Mesenchymal stem cell (in vitro differentiated cells and primary cell): ENCODE results near the gene ZNF574.

Experiments used
- DNase-seq: peaks from one replicate; pipeline ENCODE4 v3.0.0-alpha.2; 2013
- H2AFZ ChIP-seq: one replicate; pipeline ENCODE4 v1.6.1; 2013; ENCODE audit warnings: low read depth, mild to moderate bottlenecking, control low read depth, inconsistent platforms, low read length, moderate library complexity
- H2AK5ac ChIP-seq: 2 replicates; pipeline ENCODE4 v1.6.1; 2013; ENCODE audit warnings: low read length, moderate library complexity, mild to moderate bottlenecking, inconsistent platforms; ENCODE audit not compliant: severe bottlenecking
- H2BK120ac ChIP-seq: one replicate; pipeline ENCODE4 v1.6.1; 2013; ENCODE audit warnings: low read depth, mild to moderate bottlenecking, inconsistent platforms, low read length, moderate library complexity
- H2BK12ac ChIP-seq, 2 experiments: one replicate each; pipeline ENCODE4 v1.6.1; 2013; ENCODE audit warnings: inconsistent platforms in 2 of 2, low read length in 2 of 2, mild to moderate bottlenecking in 2 of 2, moderate library complexity in 2 of 2, control low read depth in 1 of 2
- H2BK15ac ChIP-seq: one replicate; pipeline ENCODE4 v1.6.1; 2013; ENCODE audit warnings: mild to moderate bottlenecking, low read depth, inconsistent platforms; ENCODE audit not compliant: poor library complexity, severe bottlenecking
- H2BK5ac ChIP-seq: 2 replicates; pipeline ENCODE4 v1.6.1; 2013; ENCODE audit warnings: low read depth, mild to moderate bottlenecking, low read length, control low read depth, inconsistent platforms; ENCODE audit not compliant: poor library complexity, severe bottlenecking
- H3K14ac ChIP-seq, 2 experiments: one replicate each; pipeline ENCODE4 v1.6.1; 2013; ENCODE audit warnings: inconsistent platforms in 2 of 2, low read length in 2 of 2, control low read depth in 1 of 2, mild to moderate bottlenecking in 1 of 2, moderate library complexity in 1 of 2
- H3K18ac ChIP-seq, 2 experiments: one replicate each; pipeline ENCODE4 v1.6.1; 2013; ENCODE audit warnings: inconsistent platforms in 2 of 2, low read length in 2 of 2, control low read depth in 1 of 2, low read depth in 1 of 2, mild to moderate bottlenecking in 1 of 2
- H3K23ac ChIP-seq, 2 experiments: one replicate each; pipeline ENCODE4 v1.6.1; 2013; ENCODE audit warnings: inconsistent platforms in 2 of 2, low read length in 2 of 2, mild to moderate bottlenecking in 2 of 2, moderate library complexity in 2 of 2, control low read depth in 1 of 2
- H3K27ac ChIP-seq: 2 replicates; pipeline ENCODE4 v1.5.1; 2013; ENCODE audit warnings: mild to moderate bottlenecking, moderate library complexity, low read length, control low read depth, inconsistent platforms; ENCODE audit not compliant: poor library complexity, severe bottlenecking
- H3K27me3 ChIP-seq, 2 experiments: 2 replicates each; pipeline versions ENCODE4 v1.6.1 to v1.7.0; 2013; ENCODE audit warnings: low read length in 2 of 2, mild to moderate bottlenecking in 2 of 2, moderate library complexity in 2 of 2, control low read depth in 1 of 2, inconsistent platforms in 1 of 2; ENCODE audit not compliant: control insufficient read depth in 1 of 2, insufficient read depth in 1 of 2
- H3K36me3 ChIP-seq, 2 experiments: 2 replicates each; pipeline versions ENCODE4 v1.6.1 to v1.7.0; 2013; ENCODE audit warnings: low read length in 2 of 2, control low read depth in 1 of 2, inconsistent platforms in 1 of 2, low read depth in 1 of 2, mild to moderate bottlenecking in 1 of 2; ENCODE audit not compliant: insufficient read depth in 2 of 2, control insufficient read depth in 1 of 2
- H3K4ac ChIP-seq, 2 experiments: one replicate each; pipeline ENCODE4 v1.6.1; 2013; ENCODE audit warnings: inconsistent platforms in 2 of 2, low read length in 2 of 2, mild to moderate bottlenecking in 2 of 2, moderate library complexity in 2 of 2, control low read depth in 1 of 2, low read depth in 1 of 2
- H3K4me1 ChIP-seq: 2 replicates; pipeline ENCODE4 v1.6.1; 2013; ENCODE audit warnings: low read depth, low read length, control low read depth; ENCODE audit not compliant: control insufficient read depth, insufficient read depth
- H3K4me2 ChIP-seq: 2 replicates; pipeline ENCODE4 v1.6.1; 2013; ENCODE audit warnings: low read length, mild to moderate bottlenecking, inconsistent platforms; ENCODE audit not compliant: poor library complexity, severe bottlenecking
- H3K4me3 ChIP-seq, 2 experiments: 2 replicates each; pipeline versions ENCODE4 v1.5.1 to v1.7.0; 2013; ENCODE audit warnings: low read length in 2 of 2, mild to moderate bottlenecking in 2 of 2, control low read depth in 1 of 2, low read depth in 1 of 2; ENCODE audit not compliant: insufficient read depth in 1 of 2
- H3K79me1 ChIP-seq: replicated peaks from 2 replicates; pipeline ENCODE4 v1.6.1; 2013; ENCODE audit warnings: mild to moderate bottlenecking, control low read depth, low read length, inconsistent platforms; ENCODE audit not compliant: poor library complexity, severe bottlenecking
- H3K9ac ChIP-seq: 2 replicates; pipeline ENCODE4 v1.7.0; 2013; ENCODE audit warnings: mild to moderate bottlenecking, low read length, moderate library complexity
- H3K9me3 ChIP-seq: 2 replicates; pipeline ENCODE4 v1.7.0; 2013; ENCODE audit warnings: mild to moderate bottlenecking, low read length; ENCODE audit not compliant: control insufficient read depth
- H4K8ac ChIP-seq: one replicate; pipeline ENCODE4 v1.6.1; 2013; ENCODE audit warnings: inconsistent platforms, mild to moderate bottlenecking, low read length, moderate library complexity
- H4K91ac ChIP-seq: one replicate; pipeline ENCODE4 v1.6.1; 2013; ENCODE audit warnings: mild to moderate bottlenecking, low read length, inconsistent platforms
- whole genome bisulfite sequencing: methylation state at CpG from one replicate; pipeline ENCODE4 v1.1.7; 2013; ENCODE audit warnings: mixed read lengths; 5-methylcytosine and 5-hydroxymethylcytosine counted together

Gene ZNF574

GRCh38 chr19:42045575-42045974, 30.4 kb upstream of the ZNF574 start:
- no peak for DNase-seq
- 72% methylated on average over 7 of the region's 7 CpGs for WGBS
- peaks cover 29 to 61% of the 10 kb centered on the region in 2 experiments for H3K27me3 ChIP-seq
- H4K91ac ChIP-seq = no peak overlapping the region
- no peak overlapping the region for H3K4me2 ChIP-seq
- no peak overlapping the region for H3K9ac ChIP-seq
- H2BK5ac ChIP-seq = no peak overlapping the region
- no peak overlapping the region for H4K8ac ChIP-seq
- no peak overlapping the region for H3K23ac ChIP-seq
- no peak overlapping the region for H2BK120ac ChIP-seq
- H3K4ac ChIP-seq = no peak overlapping the region
- H3K9me3 ChIP-seq = no peaks in the 10 kb centered on the region
- no peak overlapping the region for H3K27ac ChIP-seq
- no peaks in the 10 kb centered on the region for H3K4me1 ChIP-seq
- H3K18ac ChIP-seq = no peak overlapping the region
- no peak overlapping the region for H2BK12ac ChIP-seq
- no peaks in the 10 kb centered on the region for H3K36me3 ChIP-seq
- H2AK5ac ChIP-seq = no peak overlapping the region
- no peaks in the 10 kb centered on the region for H3K79me1 ChIP-seq
- no peak overlapping the region for H3K4me3 ChIP-seq
- no peak overlapping the region for H2AFZ ChIP-seq
- H3K14ac ChIP-seq = no peak overlapping the region
- H2BK15ac ChIP-seq = no peak overlapping the region

GRCh38 chr19:42048992-42049391, 27.0 kb upstream of the ZNF574 start:
- peak; percentile 11 for DNase-seq
- Histone ChIP-seq H3K4me2 (no peak overlapping the region), H3K36me3 (no peaks in the 10 kb centered on the region), H3K79me1 (no peaks in the 10 kb centered on the region), H3K4me3 (peak overlapping the region in 1 of 2 experiments; percentile 64), H2BK15ac (no peak overlapping the region), H3K27me3 (peaks cover 29 to 52% of the 10 kb centered on the region in 2 experiments), H2BK5ac (no peak overlapping the region), H2AK5ac (no peak overlapping the region), H3K4ac (no peak overlapping the region), H2AFZ (no peak overlapping the region), H3K27ac (no peak overlapping the region), H2BK120ac (no peak overlapping the region), H3K9ac (no peak overlapping the region), H4K91ac (no peak overlapping the region), H2BK12ac (no peak overlapping the region), H3K23ac (no peak overlapping the region), H3K9me3 (no peaks in the 10 kb centered on the region), H3K18ac (no peak overlapping the region), H3K14ac (no peak overlapping the region), H4K8ac (no peak overlapping the region), H3K4me1 (no peaks in the 10 kb centered on the region)
- WGBS = 87% methylated on average over 4 of the region's 4 CpGs

- Histone ChIP-seq H3K23ac (no peak overlapping the region), H4K8ac (no peak overlapping the region), H3K4me2 (no peak overlapping the region), H3K36me3 (no peaks in the 10 kb centered on the region), H2AK5ac (no peak overlapping the region), H4K91ac (no peak overlapping the region), H2BK120ac (no peak overlapping the region), H3K4me1 (no peaks in the 10 kb centered on the region), H3K79me1 (no peaks in the 10 kb centered on the region), H3K9me3 (no peaks in the 10 kb centered on the region), H3K27ac (no peak overlapping the region), H3K27me3 (peaks cover 26 to 49% of the 10 kb centered on the region in 2 experiments), H3K14ac (no peak overlapping the region), H2BK5ac (no peak overlapping the region), H3K4ac (no peak overlapping the region), H3K9ac (no peak overlapping the region), H3K4me3 (no peak overlapping the region), H2BK15ac (no peak overlapping the region), H2BK12ac (no peak overlapping the region), H3K18ac (no peak overlapping the region), H2AFZ (no peak overlapping the region)
- WGBS = 92% methylated on average over 13 of the region's 14 CpGs
- no peak for DNase-seq
Measured at GRCh38 chr19:42051166-42052115, 24.5 kb upstream of the ZNF574 start.

- Histone ChIP-seq H3K9ac (no peak overlapping the region), H3K14ac (no peak overlapping the region), H2BK12ac (no peak overlapping the region), H3K4me2 (no peak overlapping the region), H4K8ac (no peak overlapping the region), H2BK15ac (no peak overlapping the region), H2AFZ (no peak overlapping the region), H2BK5ac (no peak overlapping the region), H3K9me3 (no peaks in the 10 kb centered on the region), H3K4me3 (no peak overlapping the region), H3K27me3 (peaks cover 26 to 48% of the 10 kb centered on the region in 2 experiments), H3K4me1 (no peaks in the 10 kb centered on the region), H4K91ac (no peak overlapping the region), H3K79me1 (no peaks in the 10 kb centered on the region), H3K27ac (no peak overlapping the region), H3K18ac (no peak overlapping the region), H2AK5ac (no peak overlapping the region), H3K23ac (no peak overlapping the region), H3K36me3 (no peaks in the 10 kb centered on the region), H2BK120ac (no peak overlapping the region), H3K4ac (no peak overlapping the region)
- whole genome bisulfite sequencing = 63% methylated on average over 10 of the region's 10 CpGs
- DNase-seq = no peak
Measured at GRCh38 chr19:42052241-42052863, 23.6 kb upstream of the ZNF574 start.
